Tibial nerve (tissue), 4 donors: Measurements from ENCODE around the gene FANCE. TPM values are rescaled to one million over a fixed set of nuclear protein-coding genes. Genes with fewer than 3 reads are reported as not detected.

Source experiments
- DNase-seq, 2 donors: peaks; one replicate each; pipeline ENCODE4 v3.0.0-alpha.2; 2019; ENCODE audit warnings: low spot score in 2 of 2
- H3K27ac ChIP-seq, 4 donors: fragments of 200-600 bp; sonication (generic) in 3 of 4; one replicate each; pipeline ENCODE4 v1.5.1; 2017 to 2019; ENCODE audit warnings: mild to moderate bottlenecking in 1 of 4
- H3K27me3 ChIP-seq, 2 donors: fragments of 200-600 bp; sonication (generic) in 1 of 2; one replicate each; pipeline versions ENCODE4 v1.5.1 to v1.6.0; 2017 to 2019
- H3K36me3 ChIP-seq, 3 donors: fragments of 200-600 bp; sonication (generic); one replicate each; pipeline ENCODE4 v1.5.1; 2018 to 2019
- H3K4me1 ChIP-seq, 4 donors: fragments of 200-600 bp; sonication (generic) in 3 of 4; one replicate each; pipeline ENCODE4 v1.5.1; 2017 to 2019
- H3K4me3 ChIP-seq, 4 donors: fragments of 200-600 bp; sonication (generic) in 3 of 4; one replicate each; pipeline ENCODE4 v1.5.1; 2017 to 2019; ENCODE audit warnings: mild to moderate bottlenecking in 1 of 4, moderate library complexity in 1 of 4
- H3K9me3 ChIP-seq, 4 donors: fragments of 200-600 bp; sonication (generic) in 3 of 4; one replicate each; pipeline ENCODE4 v1.5.1; 2017 to 2019
- EP300 ChIP-seq, 2 donors: sonication (generic); formaldehyde crosslinking; IDR thresholded peaks; one replicate each; pipeline ENCODE4 v1.6.1; 2017; ENCODE audit warnings: antibody characterized with exemption in 2 of 2, mild to moderate bottlenecking in 1 of 2
- POLR2A ChIP-seq, 2 donors: fragments of 450-650 bp; IDR thresholded peaks; one replicate each; pipeline ENCODE4 v1.6.1; 2017; ENCODE audit warnings: antibody characterized with exemption in 2 of 2, mild to moderate bottlenecking in 2 of 2, moderate library complexity in 2 of 2
- whole genome bisulfite sequencing, 2 donors: methylation state at CpG; one replicate each; pipeline ENCODE4 v1.1.5; 2018; 5-methylcytosine and 5-hydroxymethylcytosine counted together
- total RNA-seq, 4 donors: library from RNA; depleted of rRNA; stranded (reverse); fragments of >200 nt; gene quantifications; one replicate each; pipeline ENCODE4 v1.1.0, GENCODE V29; 2016
- TF ChIP-seq, protein P1 (sequence below), 5 experiments: fragments of 200-600 bp in 3 of 5; fragments of 450-650 bp in 2 of 5; sonication (generic) in 3 of 5; IDR thresholded peaks; one replicate each; pipeline ENCODE4 v1.5.1; 2016 to 2019; ENCODE audit warnings: antibody characterized with exemption in 5 of 5, mild to moderate bottlenecking in 3 of 5, moderate library complexity in 2 of 5

Gene FANCE
- total RNA-seq, 4 donors from 2014 or later = 8.1 to 9.6 (median 8.4) TPM

DNA sequence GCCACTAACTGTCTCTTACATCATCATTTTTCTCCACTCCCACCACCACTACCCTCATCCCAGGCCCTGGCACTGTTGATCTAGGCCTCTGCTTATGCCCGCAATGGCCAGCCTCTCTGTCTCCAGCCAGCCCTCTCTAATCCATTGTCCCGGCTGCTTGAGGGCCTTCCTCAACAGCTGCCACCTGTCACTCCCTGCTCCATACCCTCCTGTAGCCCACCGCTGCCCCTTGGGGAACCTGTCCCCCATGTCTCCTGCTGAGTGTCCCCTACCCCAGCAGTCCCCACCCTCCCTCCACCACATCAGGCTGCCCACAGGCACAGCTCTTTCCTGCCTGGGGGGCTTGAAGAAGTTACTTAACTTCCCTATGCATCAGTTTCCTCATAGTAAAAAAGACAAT is 31.4 kb downstream of the FANCE start:
- peaks cover 0 to 39% (median 12%) of the 10 kb centered on the region in 4 donors for H3K4me1 ChIP-seq
- TF ChIP-seq, protein P1, sequence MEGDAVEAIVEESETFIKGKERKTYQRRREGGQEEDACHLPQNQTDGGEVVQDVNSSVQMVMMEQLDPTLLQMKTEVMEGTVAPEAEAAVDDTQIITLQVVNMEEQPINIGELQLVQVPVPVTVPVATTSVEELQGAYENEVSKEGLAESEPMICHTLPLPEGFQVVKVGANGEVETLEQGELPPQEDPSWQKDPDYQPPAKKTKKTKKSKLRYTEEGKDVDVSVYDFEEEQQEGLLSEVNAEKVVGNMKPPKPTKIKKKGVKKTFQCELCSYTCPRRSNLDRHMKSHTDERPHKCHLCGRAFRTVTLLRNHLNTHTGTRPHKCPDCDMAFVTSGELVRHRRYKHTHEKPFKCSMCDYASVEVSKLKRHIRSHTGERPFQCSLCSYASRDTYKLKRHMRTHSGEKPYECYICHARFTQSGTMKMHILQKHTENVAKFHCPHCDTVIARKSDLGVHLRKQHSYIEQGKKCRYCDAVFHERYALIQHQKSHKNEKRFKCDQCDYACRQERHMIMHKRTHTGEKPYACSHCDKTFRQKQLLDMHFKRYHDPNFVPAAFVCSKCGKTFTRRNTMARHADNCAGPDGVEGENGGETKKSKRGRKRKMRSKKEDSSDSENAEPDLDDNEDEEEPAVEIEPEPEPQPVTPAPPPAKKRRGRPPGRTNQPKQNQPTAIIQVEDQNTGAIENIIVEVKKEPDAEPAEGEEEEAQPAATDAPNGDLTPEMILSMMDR (IDR thresholded peaks at IDR 0.05) = no peak
- no peak for TF ChIP-seq POLR2A (IDR thresholded peaks at IDR 0.05)
- DNase-seq = no peak
- H3K27ac ChIP-seq = no peak overlapping the region
- 89 to 92% methylated on average over 3 of the region's 3 CpGs for WGBS, 2 donors
- H3K27me3 ChIP-seq = no peaks in the 10 kb centered on the region
- peaks cover 0 to 34% (median 2%) of the 10 kb centered on the region in 3 donors for H3K36me3 ChIP-seq
- no peak overlapping the region for H3K4me3 ChIP-seq
- H3K9me3 ChIP-seq = no peaks in the 10 kb centered on the region

DNA sequence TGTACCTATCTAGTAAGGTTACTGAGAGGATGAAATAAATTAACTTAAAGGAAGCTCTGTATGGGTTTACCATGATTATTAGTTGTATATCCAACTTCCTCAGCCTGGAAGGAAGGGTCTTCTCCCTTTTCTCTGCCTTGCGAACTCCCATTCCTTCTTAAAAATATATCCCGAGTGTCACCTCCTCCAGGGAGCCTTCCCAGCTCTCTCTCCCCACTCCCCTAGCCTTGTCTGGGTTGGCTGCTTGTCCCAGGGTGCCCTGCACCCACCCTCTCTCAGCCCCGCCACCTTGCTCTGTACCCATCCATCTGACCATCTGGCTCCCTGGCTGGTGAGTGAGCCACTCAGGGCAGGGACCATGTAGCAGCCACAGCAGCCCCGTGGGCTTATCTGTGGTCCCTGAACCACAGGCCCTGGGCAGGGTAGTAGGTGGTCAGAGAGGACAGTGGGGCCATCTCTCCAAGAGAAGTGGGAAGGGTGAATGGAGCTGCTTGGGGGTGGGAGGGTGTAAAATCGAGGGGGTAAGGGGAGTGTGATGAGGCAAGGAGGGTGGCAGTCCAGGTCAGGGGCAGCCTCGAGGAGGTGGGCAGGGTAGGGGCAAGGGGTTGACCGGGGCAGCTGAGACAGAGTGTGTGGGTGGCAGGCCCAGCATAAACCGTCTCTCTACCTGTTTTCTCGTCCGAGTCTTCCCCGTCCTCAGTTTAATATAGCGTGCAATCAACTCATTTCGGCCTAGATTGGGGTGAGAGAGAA is 31.9 kb downstream of the FANCE start:
- Histone ChIP-seq H3K27me3 (no peaks in the 10 kb centered on the region), H3K4me1 (peaks cover 0 to 40% (median 12%) of the 10 kb centered on the region in 4 donors), H3K9me3 (no peaks in the 10 kb centered on the region), H3K27ac (no peak overlapping the region), H3K4me3 (no peak overlapping the region), H3K36me3 (peaks cover 0 to 32% (median 2%) of the 10 kb centered on the region in 3 donors)
- no peak for DNase-seq
- TF ChIP-seq, protein P1 (IDR thresholded peaks at IDR 0.05) = no peak
- no peak for TF ChIP-seq POLR2A (IDR thresholded peaks at IDR 0.05)
- TF ChIP-seq EP300 (IDR thresholded peaks at IDR 0.05) = no peak
- WGBS, 2 donors = 81 to 86% methylated on average over 13 of the region's 13 CpGs

DNA sequence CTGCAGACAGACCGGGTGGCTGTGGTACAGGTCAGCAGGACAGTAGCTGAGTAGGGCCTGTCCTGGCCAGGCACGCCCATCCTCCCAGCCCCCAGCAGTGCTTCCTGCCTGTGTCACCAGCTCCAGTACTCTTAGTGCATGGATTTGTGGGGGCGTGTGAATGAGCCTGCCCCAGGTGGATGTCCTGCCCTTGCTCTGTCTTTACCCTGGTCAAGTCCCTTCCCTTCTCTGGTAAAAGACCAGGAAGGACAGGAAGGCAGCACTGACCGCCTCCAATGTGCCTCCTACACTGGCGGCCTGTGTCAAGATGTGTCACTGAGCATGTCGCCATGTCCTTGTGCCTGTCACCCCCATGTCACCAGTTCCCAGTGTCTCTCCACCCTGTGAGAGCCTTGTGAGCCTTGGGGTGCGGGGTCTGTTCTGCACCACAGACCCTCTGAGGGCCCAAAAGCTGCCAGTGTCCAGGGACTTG is 32.8 kb downstream of the FANCE start:
- 73 to 88% methylated on average over 6 to 7 of the region's 7 CpGs for WGBS, 2 donors
- no peaks in the 10 kb centered on the region for H3K9me3 ChIP-seq
- peaks cover 0 to 44% (median 16%) of the 10 kb centered on the region in 4 donors for H3K4me1 ChIP-seq
- no peak overlapping the region for H3K4me3 ChIP-seq
- H3K27me3 ChIP-seq = no peaks in the 10 kb centered on the region
- peak overlapping the region; percentile 31 to 74 (median 54) for H3K27ac ChIP-seq
- no peak for DNase-seq
- TF ChIP-seq, protein P1 (IDR thresholded peaks at IDR 0.05) = no peak
- TF ChIP-seq POLR2A (IDR thresholded peaks at IDR 0.05) (no peak), EP300 (IDR thresholded peaks at IDR 0.05) (no peak)
- H3K36me3 ChIP-seq = peaks cover 0 to 23% (median 0%) of the 10 kb centered on the region in 3 donors

DNA sequence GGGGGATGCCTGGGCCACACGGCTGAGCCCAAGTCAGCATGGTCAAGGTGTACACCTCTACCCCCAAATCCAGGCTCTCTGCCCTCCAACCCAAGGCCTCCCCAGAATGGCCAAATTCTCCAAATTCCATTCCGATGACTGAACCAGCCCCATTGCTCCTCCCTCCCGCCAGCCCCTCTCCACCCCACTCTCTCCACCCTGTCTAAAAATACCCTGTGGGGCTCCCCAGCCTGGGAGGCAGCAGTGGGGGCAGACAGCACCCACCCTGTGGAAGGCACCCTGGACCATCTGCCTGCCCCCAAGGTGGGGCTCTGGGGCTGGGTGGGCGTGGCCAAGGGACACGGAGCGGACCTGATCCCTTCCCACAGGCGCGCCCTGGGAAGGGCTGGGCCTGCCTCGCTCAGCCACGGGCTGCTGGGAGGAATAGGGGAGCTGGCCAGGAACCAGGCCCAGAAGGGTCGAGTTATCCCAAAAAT is 33.3 kb downstream of the FANCE start:
- Histone ChIP-seq H3K4me3 (no peak overlapping the region), H3K27me3 (no peaks in the 10 kb centered on the region), H3K36me3 (peaks cover 0 to 20% (median 0%) of the 10 kb centered on the region in 3 donors), H3K4me1 (peaks cover 0 to 49% (median 17%) of the 10 kb centered on the region in 4 donors), H3K9me3 (no peaks in the 10 kb centered on the region), H3K27ac (peak overlapping the region; percentile 36 to 74 (median 69))
- no peak for DNase-seq
- TF ChIP-seq, protein P1 (IDR thresholded peaks at IDR 0.05) = no peak
- TF ChIP-seq EP300 (IDR thresholded peaks at IDR 0.05) (no peak), POLR2A (IDR thresholded peaks at IDR 0.05) (no peak)
- 33 to 55% methylated on average over 6 to 11 of the region's 11 CpGs for WGBS, 2 donors
